ENCODE results near the gene GMDS. TPM values are rescaled to one million over a fixed set of nuclear protein-coding genes. Genes with fewer than 3 reads are reported as not detected.

GMDS gene
- total and polyA plus RNA-seq, 2 donors (not counting 1 experiment from before 2014, with no cell fraction given) = 11.5 to 16.4 TPM

GRCh38 chr6:1712451-1712850 is 533.0 kb downstream of the GMDS start:
- H3K36me3 ChIP-seq (replicated peaks in 1 of 2; ENCODE audit: control extremely low read depth in 1 of 2, control insufficient read depth in 1 of 2, extremely low read depth in 1 of 2, insufficient read depth in 2 of 2, low read length in 1 of 2) = no peaks in the 10 kb centered on the region
- H3K9me3 Mint-ChIP-seq (ENCODE audit: insufficient read depth) = no peaks in the 10 kb centered on the region
- H2AFZ ChIP-seq (ENCODE audit: insufficient read depth, low read depth, low read length, poor library complexity, severe bottlenecking) = no peak overlapping the region
- H3K9me3 ChIP-seq (ENCODE audit: control extremely low read depth in 1 of 3, control insufficient read depth in 2 of 3, insufficient read depth in 1 of 3, low read length in 2 of 3) = no peaks in the 10 kb centered on the region
- H3K27me3 Mint-ChIP-seq = no peaks in the 10 kb centered on the region
- H3K4me2 ChIP-seq (replicated peaks; ENCODE audit: low read depth, low read length, poor library complexity, severe bottlenecking) = no peak overlapping the region
- H3K79me2 ChIP-seq (ENCODE audit: control insufficient read depth, insufficient read depth, low read length) = no peaks in the 10 kb centered on the region
- no peaks in the 10 kb centered on the region for H3K4me1 Mint-ChIP-seq
- no peaks in the 10 kb centered on the region for H3K4me1 ChIP-seq (ENCODE audit: control insufficient read depth in 2 of 2, insufficient read depth in 2 of 2, low read length in 2 of 2)
- intact Hi-C loops (cut with micrococcal nuclease) = no loop called here
- no peak overlapping the region for H3K27ac ChIP-seq (ENCODE audit: low read length in 2 of 2)
- H3K27me3 ChIP-seq (replicated peaks in 1 of 4; ENCODE audit: control extremely low read depth in 1 of 4, control insufficient read depth in 3 of 4, insufficient read depth in 4 of 4, low read length in 3 of 4) = no peaks in the 10 kb centered on the region
- TF ChIP-seq CTCF (IDR thresholded peaks at IDR 0.05) (no peak), EZH2 (IDR thresholded peaks at IDR 0.05; ENCODE audit: borderline replicate concordance, insufficient read depth, low read depth, low read length, poor library complexity, severe bottlenecking) (no peak)
- H3K4me3 Mint-ChIP-seq = no peak overlapping the region
- WGBS (ENCODE audit: insufficient coverage) = 100% methylated on average over 1 of the region's 3 CpGs
- DNase-seq (no peak), ATAC-seq (ENCODE audit: low read depth) (no peak)
- H4K20me1 ChIP-seq (ENCODE audit: control insufficient read depth, insufficient read depth, low read length, poor library complexity, severe bottlenecking) = no peaks in the 10 kb centered on the region
- POLR2A ChIA-PET = no interaction called here
- no peak overlapping the region for H3K9ac ChIP-seq (ENCODE audit: low read length)
- H3K27ac Mint-ChIP-seq = no peak overlapping the region
- CTCF ChIA-PET = no interaction called here
- no peak overlapping the region for H3K4me3 ChIP-seq (ENCODE audit: control extremely low read depth in 1 of 5, extremely low read depth in 1 of 5, insufficient read depth in 1 of 5, low read depth in 2 of 5, low read length in 4 of 5)

GRCh38 chr6:1711136-1711535 is 534.3 kb downstream of the GMDS start:
- no peaks in the 10 kb centered on the region for H3K9me3 ChIP-seq (ENCODE audit: control extremely low read depth in 1 of 3, control insufficient read depth in 2 of 3, insufficient read depth in 1 of 3, low read length in 2 of 3)
- H3K27me3 Mint-ChIP-seq = no peaks in the 10 kb centered on the region
- no peak for TF ChIP-seq EZH2 (IDR thresholded peaks at IDR 0.05; ENCODE audit: borderline replicate concordance, insufficient read depth, low read depth, low read length, poor library complexity, severe bottlenecking)
- no peak for TF ChIP-seq CTCF (IDR thresholded peaks at IDR 0.05)
- DNase-seq (no peak), ATAC-seq (ENCODE audit: low read depth) (no peak)
- ChIA-PET CTCF (no interaction called here), POLR2A (no interaction called here)
- intact Hi-C loops (cut with micrococcal nuclease) = no loop called here
- H3K9ac ChIP-seq (ENCODE audit: low read length) = no peak overlapping the region
- no peak overlapping the region for H3K27ac ChIP-seq (ENCODE audit: low read length in 2 of 2)
- H3K27me3 ChIP-seq (replicated peaks in 1 of 4; ENCODE audit: control extremely low read depth in 1 of 4, control insufficient read depth in 3 of 4, insufficient read depth in 4 of 4, low read length in 3 of 4) = no peaks in the 10 kb centered on the region
- no peak overlapping the region for H2AFZ ChIP-seq (ENCODE audit: insufficient read depth, low read depth, low read length, poor library complexity, severe bottlenecking)
- 98% methylated on average over 4 of the region's 6 CpGs for WGBS (ENCODE audit: insufficient coverage)
- no peak overlapping the region for H3K4me3 ChIP-seq (ENCODE audit: control extremely low read depth in 1 of 5, extremely low read depth in 1 of 5, insufficient read depth in 1 of 5, low read depth in 2 of 5, low read length in 4 of 5)
- H3K79me2 ChIP-seq (ENCODE audit: control insufficient read depth, insufficient read depth, low read length) = no peaks in the 10 kb centered on the region
- H3K4me3 Mint-ChIP-seq = no peak overlapping the region
- H3K4me1 Mint-ChIP-seq = no peaks in the 10 kb centered on the region
- H3K4me2 ChIP-seq (replicated peaks; ENCODE audit: low read depth, low read length, poor library complexity, severe bottlenecking) = no peak overlapping the region
- no peaks in the 10 kb centered on the region for H3K4me1 ChIP-seq (ENCODE audit: control insufficient read depth in 2 of 2, insufficient read depth in 2 of 2, low read length in 2 of 2)
- no peaks in the 10 kb centered on the region for H3K9me3 Mint-ChIP-seq (ENCODE audit: insufficient read depth)
- H4K20me1 ChIP-seq (ENCODE audit: control insufficient read depth, insufficient read depth, low read length, poor library complexity, severe bottlenecking) = no peaks in the 10 kb centered on the region
- H3K36me3 ChIP-seq (replicated peaks in 1 of 2; ENCODE audit: control extremely low read depth in 1 of 2, control insufficient read depth in 1 of 2, extremely low read depth in 1 of 2, insufficient read depth in 2 of 2, low read length in 1 of 2) = no peaks in the 10 kb centered on the region
- H3K27ac Mint-ChIP-seq = no peak overlapping the region
